HG02763 (cell line): ENCODE results near the gene NOS2.
A peak's percentile ranks its signal among the peaks of the same experiment; 100 is the strongest.

Experiments used
- ATAC-seq: cut with Tn5 transposase; IDR thresholded peaks from one replicate; pipeline ENCODE4 v1.9.1; 2021; ENCODE audit warnings: mild to moderate bottlenecking, moderate library complexity; ENCODE audit not compliant: unreplicated experiment

NOS2 gene

GRCh38 chr17:27821318-27821717 lies 21.0 kb upstream of the NOS2 start:
- ATAC-seq = no peak

DNA sequence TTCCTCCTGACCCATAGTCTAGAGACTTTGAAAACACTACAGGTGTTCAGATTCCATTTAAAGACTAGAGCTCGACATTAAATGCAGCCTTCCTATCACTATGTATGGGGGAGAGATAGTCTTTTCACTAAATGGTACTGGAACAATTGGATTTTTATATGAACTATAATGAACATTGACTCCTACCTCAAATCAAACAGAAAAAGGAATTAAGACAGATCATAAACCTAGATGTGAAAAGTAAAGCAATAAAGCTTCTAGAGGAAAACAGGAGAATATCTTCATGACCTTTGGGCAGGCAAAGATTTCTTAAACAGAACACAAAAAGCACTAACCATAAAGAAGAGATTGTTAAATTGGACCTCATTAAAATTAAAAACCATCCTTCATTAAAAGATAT lies 18.8 kb upstream of the NOS2 start:
- no peak for ATAC-seq

DNA sequence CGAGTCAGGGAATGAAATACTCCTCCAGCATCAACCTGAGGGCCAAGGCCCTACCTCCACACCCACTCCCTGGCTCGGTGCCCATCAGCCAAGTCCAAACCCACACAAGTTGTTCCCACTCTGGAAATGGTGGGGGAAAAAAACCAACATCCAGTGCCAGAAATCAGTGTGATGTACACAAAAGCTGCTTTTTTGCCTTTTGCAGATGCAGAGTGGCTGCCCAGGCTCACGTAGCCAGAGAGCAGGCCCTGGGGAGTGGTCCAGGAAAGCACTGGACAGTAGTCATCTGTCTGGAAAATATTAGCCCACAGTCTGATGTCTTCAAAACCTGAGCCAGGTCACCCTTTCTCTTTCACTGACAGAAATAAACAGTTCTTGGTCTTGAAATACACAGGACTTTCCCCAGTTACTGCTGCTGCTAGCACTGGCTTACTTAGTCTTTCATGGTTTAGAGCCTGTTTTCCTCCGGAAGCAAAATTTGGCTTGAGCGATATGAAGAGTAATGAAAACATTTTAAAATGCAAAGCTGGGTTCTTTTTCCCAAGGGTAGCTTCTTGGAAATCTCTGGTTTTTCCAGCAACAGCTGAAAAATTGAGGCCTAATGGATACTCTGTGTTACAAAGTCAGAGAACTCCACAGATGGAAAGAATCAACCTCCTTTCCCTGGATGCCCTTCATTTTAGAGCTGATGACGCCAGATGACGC lies 18.2 kb upstream of the NOS2 start:
- no peak for ATAC-seq

- ATAC-seq = no peak
Measured at GRCh38 chr17:27817731-27818130, 17.4 kb upstream of the NOS2 start.

- no peak for ATAC-seq
Measured at GRCh38 chr17:27816946-27817345, 16.6 kb upstream of the NOS2 start.

- no peak for ATAC-seq
Measured at GRCh38 chr17:27811961-27812360, 11.6 kb upstream of the NOS2 start.

GRCh38 chr17:27810902-27811557 lies 10.7 kb upstream of the NOS2 start:
- ATAC-seq = no peak

DNA sequence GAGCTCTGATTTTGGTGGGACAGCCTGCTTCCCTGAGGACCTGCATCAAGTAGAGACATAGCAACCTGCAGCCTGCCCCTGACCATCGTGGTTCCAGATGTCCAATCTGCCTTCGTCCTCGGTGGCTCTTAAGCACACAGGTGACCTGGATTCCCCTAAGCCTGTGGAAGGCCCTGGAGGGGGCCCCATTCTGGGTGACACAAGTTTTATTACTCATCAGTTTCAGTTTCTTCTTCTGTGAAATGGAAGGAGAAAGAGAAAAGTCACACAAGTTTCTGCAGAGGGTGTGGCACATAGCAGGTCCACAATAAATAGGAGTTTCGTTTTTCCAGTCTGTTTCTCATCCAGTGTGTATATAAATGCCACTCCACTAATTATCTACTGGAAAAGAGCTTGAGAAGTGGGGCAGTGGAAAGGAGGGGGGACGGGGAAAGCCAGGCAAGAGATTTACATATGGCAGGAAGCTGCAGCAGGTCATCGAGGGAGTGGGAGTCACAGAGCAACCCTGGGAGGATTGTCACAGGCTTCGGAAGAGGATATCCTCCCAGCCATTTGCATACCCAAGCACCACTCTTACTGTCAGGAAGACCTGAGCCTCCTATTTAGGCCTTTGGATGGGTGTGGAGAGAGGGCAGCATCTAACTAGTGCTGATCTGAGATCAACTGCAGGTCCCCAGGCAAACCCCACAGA lies 10.0 kb upstream of the NOS2 start:
- ATAC-seq = no peak

DNA sequence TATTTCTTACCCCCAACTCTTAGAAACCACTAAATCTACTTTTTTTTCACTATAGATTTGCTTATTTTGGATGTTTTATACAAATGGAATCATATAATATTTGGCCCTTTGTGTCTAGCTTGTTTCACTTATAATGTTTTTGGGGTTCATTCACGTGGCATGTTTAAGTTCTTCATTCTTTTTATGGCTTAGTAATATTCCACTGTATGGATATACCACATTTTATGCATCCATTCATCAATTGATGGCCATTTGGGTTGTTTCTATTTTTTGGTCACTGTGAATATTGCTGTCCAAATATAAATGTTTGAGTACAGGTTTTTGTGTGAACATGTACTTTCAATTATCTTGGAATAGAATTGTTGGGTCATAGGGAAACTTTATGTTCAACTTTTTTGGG lies 9.2 kb upstream of the NOS2 start:
- ATAC-seq = no peak

GRCh38 chr17:27808628-27809027 lies 8.3 kb upstream of the NOS2 start:
- ATAC-seq = no peak

DNA sequence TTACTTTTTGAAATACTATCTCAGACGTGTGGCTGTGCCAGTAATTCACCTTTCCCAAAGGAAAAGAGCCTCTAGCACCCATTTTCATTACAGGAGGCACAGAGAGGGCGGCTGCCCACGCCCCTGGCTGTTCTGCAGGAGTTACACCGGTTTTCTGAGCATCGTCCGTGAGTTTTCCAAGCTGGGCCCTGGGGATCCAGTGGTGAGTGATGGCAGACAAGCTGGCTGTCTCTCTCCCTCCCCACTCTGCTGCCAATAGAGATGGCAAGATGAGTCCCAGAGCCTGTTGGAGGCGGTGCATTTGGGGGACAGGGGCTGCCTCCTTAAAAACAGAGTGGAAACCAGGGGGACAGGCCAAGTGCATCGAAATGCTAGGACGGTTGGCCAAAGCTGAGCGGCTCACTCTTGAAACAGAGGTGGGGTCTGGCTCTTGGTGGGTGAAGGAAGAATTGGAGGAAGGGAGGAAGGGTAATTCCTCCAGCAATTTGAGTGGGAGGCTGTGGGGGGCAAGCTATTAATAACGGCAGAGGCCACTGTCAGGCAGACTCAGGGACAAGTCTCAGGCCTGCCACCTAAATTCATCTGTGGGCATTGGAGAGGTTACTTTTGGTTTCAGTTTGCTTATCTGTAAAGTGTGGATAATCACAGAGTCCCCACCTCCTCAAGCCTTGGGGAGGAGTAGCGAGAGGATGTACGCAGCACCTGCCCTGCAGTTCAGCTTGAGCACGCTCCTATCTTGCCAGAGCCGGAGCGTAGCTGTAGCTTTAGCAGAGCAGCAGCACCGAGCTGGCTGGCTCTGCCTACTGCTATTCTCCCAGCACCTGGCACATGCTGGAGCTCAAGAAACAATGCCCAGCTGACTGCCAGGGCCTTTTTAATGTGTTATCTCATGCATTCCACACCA lies 7.5 kb upstream of the NOS2 start:
- ATAC-seq = peak; percentile 66

- ATAC-seq = no peak
Measured at GRCh38 chr17:27805520-27806146, 5.3 kb upstream of the NOS2 start.

GRCh38 chr17:27804113-27804512 lies 3.8 kb upstream of the NOS2 start:
- no peak for ATAC-seq

GRCh38 chr17:27802962-27803680 lies 2.8 kb upstream of the NOS2 start:
- no peak for ATAC-seq

- no peak for ATAC-seq
Measured at GRCh38 chr17:27802033-27802432, 1.7 kb upstream of the NOS2 start.

DNA sequence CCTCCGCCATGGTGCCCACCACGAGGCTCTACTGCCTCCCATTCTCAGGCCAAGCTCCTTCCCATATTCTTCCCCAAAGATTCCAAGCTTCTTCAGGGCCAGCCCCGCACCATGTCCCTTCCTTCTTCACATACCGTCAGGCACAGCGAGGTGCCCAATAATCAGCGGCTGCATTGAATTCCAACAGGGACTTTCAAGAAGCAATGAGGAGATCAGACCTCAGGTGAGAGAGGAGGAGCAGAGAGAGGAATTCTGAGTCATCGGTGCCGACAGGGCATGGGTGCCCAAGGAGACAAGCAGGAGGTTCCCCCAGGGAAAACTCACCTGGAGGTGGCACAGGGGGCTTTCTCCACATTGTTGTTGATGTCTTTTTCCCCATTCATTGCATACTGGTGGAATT lies 2.0 kb downstream of the NOS2 start:
- ATAC-seq = no peak

GRCh38 chr17:27797390-27798091 lies 2.8 kb downstream of the NOS2 start:
- ATAC-seq = no peak

- no peak for ATAC-seq
Measured at GRCh38 chr17:27793906-27794569, 6.3 kb downstream of the NOS2 start.
